HL-60/S4 treated with phorbol 12-myristate 13-acetate at 8.2 ng/mL for 4 days and 3 days (cell line): ENCODE results near the gene EFNA5.
"Not testable (repeated sequence)": the region's sequence is repeated elsewhere in the genome, so short reads cannot be mapped to it uniquely, and the experiment has no call there.

ENCODE experiments used
- in situ Hi-C: fragments of 300-500 bp; cut with MboI; formaldehyde crosslinking; loops from 2 replicates; pipeline ENCODE4 v1.15.0; 2022; ENCODE audit warnings: low sequenced_read_pairs

EFNA5 gene

DNA sequence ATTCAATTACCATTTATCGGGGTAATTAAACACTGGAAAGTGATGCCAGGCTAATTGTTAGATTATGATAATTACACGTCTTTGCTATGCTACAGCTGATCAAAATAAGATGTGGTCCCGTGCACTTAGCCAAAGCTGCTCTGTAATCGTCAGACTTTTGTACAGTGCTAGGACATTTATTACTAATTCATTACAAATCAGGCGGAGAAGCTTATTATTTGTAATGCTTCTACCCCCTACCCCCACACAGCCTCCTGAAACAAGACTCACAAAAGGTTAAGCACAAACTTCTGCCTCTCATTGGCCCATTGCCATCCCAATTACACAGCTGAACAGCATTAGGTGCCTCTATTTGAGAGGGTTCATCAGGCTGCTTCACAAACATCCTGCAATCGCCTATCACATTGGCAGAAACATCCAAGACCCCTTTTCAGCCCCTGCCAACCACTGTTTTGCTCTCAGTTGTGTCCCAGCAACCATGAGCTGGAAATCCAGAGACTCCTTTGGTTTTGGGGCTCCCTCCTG is 232.7 kb downstream of the EFNA5 start:
- in situ Hi-C loops, result no loop called here

GRCh38 chr5:107437154-107437553 is 233.6 kb downstream of the EFNA5 start:
- in situ Hi-C loops, result no loop called here

DNA sequence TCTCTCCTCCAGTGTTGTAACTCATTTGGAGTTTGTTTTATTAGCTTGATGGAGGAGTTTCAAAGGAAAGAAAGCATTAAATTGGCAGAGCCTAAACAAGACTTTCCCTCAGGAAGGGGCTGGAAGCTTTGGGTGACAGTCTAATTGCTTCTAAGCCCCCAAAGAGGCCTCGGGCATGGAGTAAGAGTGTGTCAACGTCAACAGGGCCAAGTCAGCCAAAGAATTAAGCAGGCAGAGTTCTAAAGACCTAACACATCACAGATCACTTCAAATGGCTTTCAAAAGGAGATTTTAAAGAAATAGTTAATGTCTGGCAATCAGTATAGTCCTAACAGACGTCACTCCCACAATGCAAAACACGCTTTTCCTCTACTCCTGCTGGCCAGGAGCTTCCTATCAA is 234.5 kb downstream of the EFNA5 start:
- in situ Hi-C loops, result no loop called here

- in situ Hi-C loops, result no loop called here
Observed at GRCh38 chr5:107435061-107435460, 235.7 kb downstream of the EFNA5 start.

DNA sequence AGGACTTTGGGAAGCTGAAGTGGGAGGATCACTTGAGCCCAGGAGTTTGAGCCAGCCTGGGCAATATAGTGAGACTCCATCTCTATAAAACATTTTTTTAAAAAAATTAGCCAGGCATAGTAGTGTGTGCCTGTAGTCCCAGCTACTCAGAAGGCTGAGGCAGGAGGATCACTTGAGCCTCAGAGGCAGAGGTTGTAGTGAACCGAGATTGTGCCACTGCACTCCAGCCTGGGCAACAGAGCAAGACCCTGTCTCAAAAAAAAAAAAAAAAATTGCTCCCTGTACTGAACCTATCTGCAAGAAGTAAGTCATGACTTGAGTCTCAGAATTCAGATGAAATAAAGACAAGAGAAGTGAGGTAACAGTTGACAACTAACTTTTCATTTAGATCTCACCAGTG is 237.1 kb downstream of the EFNA5 start:
- in situ Hi-C loops, result not testable (repeated sequence)

GRCh38 chr5:107431998-107432397 is 238.7 kb downstream of the EFNA5 start:
- in situ Hi-C loops, result no loop called here

GRCh38 chr5:107431536-107431935 is 239.2 kb downstream of the EFNA5 start:
- in situ Hi-C loops, result no loop called here

DNA sequence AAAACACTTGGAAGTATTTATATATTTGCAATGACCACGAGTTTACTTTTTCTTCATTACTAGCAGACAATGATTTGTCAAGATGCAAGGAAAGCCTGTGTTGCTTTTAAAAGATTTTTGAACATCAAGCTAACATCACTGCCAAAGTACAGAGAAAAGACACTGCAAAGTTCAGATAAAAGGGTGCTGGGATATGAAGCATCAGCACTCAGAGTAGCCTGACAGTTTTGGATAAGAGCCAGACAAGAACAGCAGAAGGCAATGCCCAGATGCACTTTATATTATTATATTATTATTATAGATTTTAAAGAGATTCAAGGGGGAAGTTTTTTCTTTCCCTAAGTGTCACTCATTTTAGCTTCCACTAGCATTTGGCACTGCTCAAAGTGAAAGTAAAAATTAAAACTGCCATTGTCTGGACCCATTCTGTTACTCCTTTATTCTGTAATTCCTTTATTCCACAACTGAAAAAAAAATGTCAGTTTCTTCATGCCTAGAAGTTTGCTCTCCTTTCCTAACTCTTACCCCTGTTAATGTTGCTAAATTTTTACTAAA is 240.6 kb downstream of the EFNA5 start:
- in situ Hi-C loops, result no loop called here

DNA sequence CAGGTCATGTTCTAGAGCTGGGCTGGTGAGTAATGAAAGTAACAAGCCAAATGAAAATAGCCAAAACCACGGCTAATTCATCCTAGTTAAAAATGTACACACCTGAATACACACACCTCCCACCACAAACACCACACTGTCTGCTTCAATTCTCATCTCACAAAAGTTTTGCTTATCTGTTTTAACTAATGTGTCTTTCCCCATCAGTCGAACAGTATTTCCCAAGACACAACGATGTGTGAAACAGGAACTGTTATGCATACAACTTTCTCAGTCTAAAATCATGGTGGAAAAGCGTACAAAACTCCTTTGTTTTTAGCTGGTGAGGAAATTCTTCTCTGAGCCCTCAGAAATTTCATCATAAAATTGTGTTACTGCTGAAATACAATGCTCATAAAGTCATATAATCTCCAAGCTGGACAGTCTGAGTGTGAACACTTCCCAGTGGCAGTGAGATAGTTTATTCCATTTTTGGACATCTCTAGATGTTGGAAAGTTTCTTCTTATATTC is 242.4 kb downstream of the EFNA5 start:
- in situ Hi-C loops, result no loop called here

GRCh38 chr5:107426872-107427271 is 243.9 kb downstream of the EFNA5 start:
- in situ Hi-C loops, result no loop called here

DNA sequence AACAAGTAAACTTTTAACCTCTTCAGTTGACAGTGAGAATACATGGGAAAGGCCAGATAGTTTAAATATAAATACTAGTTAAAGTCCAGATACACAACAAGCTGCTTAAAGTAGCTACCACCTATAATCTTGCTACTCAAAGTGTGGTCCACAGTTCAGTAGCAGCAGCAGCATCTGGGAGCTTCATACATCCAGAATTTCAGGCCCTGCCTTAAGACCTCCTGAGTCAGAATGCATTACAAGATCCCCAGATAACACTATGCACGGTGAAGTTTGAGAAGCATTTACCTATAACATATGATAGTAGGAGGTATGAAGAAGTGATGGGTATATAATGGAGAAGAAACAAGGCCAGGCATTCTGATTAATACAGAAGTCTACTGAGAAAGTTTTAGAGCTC is 244.5 kb downstream of the EFNA5 start:
- in situ Hi-C loops, result no loop called here

DNA sequence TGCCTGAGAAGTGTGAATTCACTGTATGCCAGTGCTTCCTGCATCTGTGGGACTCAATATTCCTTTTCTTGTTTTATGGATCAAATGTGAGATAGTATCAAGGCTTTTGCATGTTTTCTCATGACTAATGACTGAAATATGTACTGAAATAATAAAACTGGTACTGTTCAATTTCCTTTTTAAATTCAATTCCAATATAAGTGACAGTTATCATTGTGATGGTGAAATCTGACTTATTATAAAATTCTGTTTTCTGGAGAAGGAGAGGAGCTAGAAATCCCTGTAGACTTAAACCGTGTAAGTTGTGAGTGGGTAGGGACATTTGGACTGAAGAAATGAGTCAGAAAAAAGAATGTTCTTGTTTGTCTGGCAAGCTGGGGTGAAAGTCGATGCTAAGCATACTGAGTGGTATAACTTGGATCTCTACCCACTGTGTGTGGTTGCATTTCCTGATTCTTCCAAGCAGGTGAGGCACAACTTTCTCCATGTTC is 245.2 kb downstream of the EFNA5 start:
- in situ Hi-C loops, result no loop called here

DNA sequence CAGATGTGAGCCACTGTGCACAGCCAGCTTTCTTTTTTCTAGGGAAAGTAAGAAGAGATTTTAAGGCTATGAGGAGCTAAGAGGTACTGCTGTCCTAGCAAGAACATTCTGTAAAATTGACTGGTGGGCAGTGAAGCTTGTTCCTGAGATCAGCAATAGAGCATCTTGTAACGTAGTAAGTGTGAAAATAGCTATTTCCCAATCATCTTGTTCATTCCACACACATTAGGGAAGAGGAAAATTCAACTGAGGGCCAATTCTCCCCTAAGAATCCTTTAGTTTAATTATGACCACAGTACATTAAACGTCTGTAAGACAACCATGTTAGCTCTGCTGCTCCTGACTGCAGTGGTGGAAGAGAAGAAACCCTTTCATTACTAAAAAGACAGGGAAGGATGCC is 246.2 kb downstream of the EFNA5 start:
- in situ Hi-C loops, result no loop called here

GRCh38 chr5:107422494-107422893 is 248.2 kb downstream of the EFNA5 start:
- in situ Hi-C loops, result no loop called here

DNA sequence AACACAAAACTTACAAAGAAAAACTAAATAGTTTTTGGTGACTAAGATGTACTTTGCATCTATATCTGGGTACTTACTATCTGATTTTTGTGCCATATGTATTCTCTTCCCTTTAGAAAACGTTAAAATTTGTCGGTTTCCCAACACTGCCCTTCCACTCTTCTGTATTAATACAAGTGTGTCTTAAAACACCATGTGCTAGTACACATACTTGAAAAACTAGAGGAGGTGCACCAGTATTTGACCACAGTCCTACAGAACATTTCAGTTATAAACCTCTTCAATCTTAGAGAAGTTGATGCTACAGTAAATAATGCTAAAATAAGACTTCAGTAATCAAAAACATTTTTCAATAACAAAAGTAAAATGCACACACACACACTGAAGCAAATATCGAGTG is 251.2 kb downstream of the EFNA5 start:
- in situ Hi-C loops, result no loop called here

DNA sequence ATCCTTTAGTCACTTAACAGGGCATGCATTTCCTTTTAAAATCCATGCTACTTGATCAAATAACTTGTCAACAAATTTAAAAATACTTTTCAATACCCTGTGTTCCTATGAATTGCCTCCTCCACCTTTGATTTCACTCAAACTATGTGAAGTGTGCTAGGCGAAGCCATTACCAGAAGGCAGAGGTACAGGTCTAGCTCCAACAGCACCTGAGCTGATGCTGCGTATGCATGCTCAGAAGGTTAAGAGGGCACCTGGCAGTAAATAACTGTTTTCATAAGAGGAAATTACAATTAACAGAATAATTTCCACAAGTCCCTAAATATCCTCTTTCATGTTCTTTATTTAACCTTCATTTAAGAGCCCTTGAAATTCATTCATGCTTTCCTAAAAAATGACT is 251.8 kb downstream of the EFNA5 start:
- in situ Hi-C loops, result no loop called here

GRCh38 chr5:107418071-107418470 is 252.7 kb downstream of the EFNA5 start:
- in situ Hi-C loops, result no loop called here

GRCh38 chr5:107415762-107416161 is 255.0 kb downstream of the EFNA5 start:
- in situ Hi-C loops, result no loop called here

- in situ Hi-C loops, result no loop called here
Observed at GRCh38 chr5:107414802-107415201, 255.9 kb downstream of the EFNA5 start.

- in situ Hi-C loops, result no loop called here
Observed at GRCh38 chr5:107413754-107414153, 257.0 kb downstream of the EFNA5 start.

DNA sequence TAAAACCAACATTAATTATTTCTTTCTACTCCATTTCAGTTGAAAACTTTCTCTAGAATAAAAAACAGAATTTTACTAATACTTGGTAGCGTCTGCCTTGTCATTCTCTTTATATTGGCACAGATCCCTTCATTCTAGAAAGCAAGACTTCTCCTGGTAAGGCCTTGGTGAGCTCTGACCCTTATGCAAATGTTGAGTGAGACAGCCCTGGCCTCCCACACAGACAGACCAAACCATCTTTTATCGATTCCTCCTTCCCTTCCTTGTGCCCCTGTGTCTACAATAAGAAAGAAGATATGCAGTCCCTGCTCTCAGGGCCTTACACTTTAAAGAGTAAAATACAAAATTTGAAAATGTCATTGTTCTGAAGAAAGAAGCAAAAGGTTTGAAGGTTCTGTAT is 262.2 kb downstream of the EFNA5 start:
- in situ Hi-C loops, result no loop called here

DNA sequence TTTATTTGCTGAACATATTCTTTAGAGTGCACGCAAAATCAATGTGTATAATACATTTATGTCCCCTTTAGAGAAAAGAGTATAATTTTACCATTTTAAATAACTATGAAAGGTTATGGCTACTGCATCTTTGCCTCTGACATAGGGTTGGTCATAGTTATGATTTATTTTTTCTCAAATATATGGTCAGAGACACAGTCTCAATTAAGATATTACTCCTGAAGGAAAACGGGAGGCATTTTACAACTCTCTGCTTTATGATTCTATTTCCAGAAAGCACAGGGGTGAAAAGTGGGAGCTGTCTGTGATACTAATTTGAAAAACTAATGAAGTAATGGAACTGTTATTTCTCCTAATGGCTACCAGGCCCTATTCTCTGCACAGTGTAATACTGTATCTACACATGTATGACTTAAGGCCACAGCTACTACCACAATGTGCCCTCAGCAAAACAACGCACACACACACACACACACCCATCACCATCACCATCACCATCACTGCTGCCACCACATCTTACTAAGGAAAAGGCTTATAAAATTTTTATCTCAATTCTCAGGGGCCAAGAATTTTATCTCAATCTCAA is 262.9 kb downstream of the EFNA5 start:
- in situ Hi-C loops, result no loop called here
